Stimulated activated CD8-positive, alpha-beta memory T cell treated with anti-CD3 and anti-CD28 coated beads, Interleukin-2, amount 100 ng/mL, for 1 hour (primary cell): ENCODE results near the gene ST3GAL6.

Source experiments
- DNase-seq, 2 donors: peaks; one replicate each; pipeline ENCODE4 v3.0.0-alpha.2; 2020; ENCODE audit warnings: low read depth in 2 of 2

Gene ST3GAL6

DNA sequence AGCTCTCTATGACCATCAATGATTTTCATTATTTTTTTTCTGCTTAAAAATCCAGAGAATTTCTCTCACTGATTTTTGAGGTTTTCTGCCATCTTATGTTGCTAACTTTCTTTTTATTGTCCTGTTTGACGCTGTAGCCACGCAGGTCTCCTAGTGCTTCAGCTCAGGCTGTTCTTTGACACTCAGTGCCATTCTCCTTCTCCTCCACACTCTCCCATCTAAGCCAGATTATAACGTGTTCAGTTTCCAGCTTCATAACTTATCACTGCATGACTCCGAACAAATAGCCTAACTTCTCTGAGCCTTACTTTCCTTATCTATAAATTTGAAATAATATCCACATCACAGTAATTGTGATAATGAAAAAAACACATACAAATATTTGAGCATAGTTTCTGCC, 22.8 kb upstream of the ST3GAL6 start:
- no peak for DNase-seq

DNA sequence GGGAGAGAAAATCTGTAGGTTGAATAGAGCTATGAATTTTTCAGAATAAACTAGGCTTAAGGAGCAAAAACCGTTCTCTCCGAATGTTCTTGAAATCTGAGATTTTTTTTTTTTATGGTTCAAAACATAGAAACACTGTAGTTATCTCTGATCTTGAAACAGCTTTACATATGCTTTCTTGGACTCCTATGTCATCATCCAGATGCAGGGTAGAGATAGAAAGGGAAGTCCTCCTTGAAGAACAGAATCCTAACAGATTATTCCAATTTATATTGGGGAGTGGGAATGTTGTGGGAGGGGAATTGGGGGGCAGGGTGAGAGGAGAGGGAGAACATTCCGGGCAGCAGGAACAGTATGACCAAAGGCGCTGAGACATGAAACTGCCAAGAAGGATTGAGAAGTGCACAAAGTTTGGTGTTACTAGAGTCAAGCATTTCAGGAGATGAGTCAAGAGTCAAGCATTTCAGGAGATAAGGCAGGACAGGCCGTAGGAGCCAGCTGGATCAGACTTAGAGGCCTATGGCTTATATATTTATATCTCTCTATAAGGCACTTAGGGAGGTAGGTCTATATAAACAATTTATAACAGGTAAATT, 21.9 kb upstream of the ST3GAL6 start:
- DNase-seq, result no peak

- DNase-seq, result no peak
Measured at GRCh38 chr3:98743071-98743470, 20.1 kb upstream of the ST3GAL6 start.

GRCh38 chr3:98744283-98744682, 18.9 kb upstream of the ST3GAL6 start:
- DNase-seq, result no peak

DNA sequence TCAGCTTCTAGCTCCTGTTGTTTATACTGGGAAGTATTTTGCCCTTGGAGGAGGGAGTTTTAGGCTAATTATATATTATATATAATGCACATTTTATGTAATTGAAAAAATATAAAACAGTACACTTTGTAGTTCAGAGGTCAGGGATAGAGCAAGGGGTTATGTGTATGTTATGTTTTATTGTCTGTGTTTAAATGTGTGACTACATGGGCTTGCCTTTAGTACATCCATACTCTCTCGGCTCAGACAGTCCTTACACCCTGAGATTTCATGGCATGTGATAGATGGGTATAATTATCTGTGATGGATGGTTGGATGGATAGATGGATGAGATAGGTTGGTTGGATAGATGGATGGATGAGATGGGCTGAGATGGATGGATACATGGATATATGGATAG, 17.4 kb upstream of the ST3GAL6 start:
- no peak for DNase-seq

- DNase-seq, result no peak
Measured at GRCh38 chr3:98746122-98746521, 17.0 kb upstream of the ST3GAL6 start.

GRCh38 chr3:98746882-98747281, 16.3 kb upstream of the ST3GAL6 start:
- no peak for DNase-seq

GRCh38 chr3:98750276-98750919, 12.7 kb upstream of the ST3GAL6 start:
- no peak for DNase-seq

- no peak for DNase-seq
Measured at GRCh38 chr3:98754483-98754882, 8.7 kb upstream of the ST3GAL6 start.

GRCh38 chr3:98755601-98756000, 7.5 kb upstream of the ST3GAL6 start:
- DNase-seq, result no peak

GRCh38 chr3:98759629-98760028, 3.5 kb upstream of the ST3GAL6 start:
- no peak for DNase-seq

DNA sequence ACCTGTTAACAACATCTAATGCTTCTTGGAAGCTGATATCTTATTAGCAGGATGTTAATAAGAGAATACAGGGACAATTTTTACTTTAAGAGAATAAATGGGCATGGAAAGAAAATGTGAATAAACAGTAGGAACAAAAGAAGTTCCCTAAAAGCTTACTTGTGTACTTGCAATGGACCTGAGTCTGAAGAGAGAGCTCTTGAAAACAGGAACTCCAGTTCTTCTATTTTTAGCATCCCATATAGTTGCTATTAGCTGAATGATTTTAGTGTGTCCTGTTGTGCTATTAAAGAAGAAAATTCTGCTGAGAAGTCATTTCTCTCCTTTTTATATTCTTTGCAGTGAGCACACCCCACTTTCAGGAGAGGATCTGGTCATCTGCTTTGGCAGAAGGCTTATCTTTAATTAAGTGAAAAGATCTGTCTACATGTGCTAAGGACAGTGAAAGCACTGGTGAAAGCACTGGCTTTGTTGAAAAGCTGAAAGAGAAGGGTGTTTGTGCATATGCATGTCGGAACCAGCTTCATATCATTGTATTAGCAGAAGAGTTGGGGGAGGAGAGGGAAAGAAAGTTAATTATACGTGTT, 1.4 kb upstream of the ST3GAL6 start:
- no peak for DNase-seq

- no peak for DNase-seq
Measured at GRCh38 chr3:98763819-98764418, 779 bp downstream of the ST3GAL6 start.

DNA sequence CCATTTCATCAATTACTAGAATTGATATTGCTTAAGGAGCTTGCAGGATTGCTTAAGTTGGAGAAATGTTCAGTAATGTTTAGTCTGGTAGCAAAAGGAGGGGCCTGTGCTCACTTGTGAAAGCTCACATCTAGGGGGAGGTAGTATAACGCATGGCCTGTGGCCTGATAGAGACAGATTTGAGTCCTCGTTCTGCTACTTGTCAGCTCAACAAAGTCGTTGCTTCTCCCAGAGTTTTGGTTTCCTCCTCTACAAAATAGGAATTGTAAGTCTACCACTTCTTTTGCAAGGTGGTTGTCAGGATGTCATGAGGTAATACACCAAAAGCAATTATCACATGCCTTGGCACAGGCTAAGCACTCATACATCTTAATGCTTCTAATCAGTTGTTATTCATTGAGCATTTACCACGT, 1.3 kb downstream of the ST3GAL6 start:
- DNase-seq, result no peak

- no peak for DNase-seq
Measured at GRCh38 chr3:98765721-98766120, 2.6 kb downstream of the ST3GAL6 start.

DNA sequence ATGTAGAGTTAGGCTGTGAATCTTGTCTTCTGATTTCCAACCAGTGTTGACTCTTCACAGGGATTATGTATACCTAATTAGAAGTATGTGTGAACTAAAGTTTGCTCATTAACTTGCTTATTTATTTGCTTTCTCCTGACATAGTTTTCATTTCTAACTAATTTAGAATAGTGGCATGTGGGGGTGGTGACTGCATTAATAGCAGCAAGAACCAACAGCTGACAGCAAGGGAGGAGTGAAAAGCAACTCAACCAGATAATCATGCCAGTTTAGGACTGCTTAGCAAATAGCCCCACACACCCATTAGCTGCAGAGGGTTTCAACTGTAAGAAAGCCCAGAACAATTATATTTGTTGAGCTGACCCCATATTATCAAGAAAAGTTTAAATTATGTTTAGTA, 3.8 kb downstream of the ST3GAL6 start:
- no peak for DNase-seq

DNA sequence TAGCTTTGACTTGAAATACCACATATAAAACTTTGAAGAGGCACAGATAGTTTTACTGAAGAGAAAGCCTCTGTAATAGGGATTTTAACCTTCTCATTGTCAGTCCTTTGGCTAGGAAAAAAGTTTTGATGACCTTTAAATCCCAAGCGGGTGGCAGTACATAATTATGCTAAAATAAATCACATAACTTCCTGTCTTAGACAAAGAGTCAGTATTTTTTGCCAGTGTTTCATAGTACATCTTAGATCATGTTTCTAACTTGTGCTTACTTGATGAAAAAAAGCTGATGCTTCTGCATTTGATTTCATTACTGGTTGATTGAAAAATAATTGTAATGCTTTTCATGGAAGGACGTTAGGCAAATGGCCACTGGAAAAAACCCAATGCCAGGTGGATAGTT, 5.8 kb downstream of the ST3GAL6 start:
- no peak for DNase-seq

DNA sequence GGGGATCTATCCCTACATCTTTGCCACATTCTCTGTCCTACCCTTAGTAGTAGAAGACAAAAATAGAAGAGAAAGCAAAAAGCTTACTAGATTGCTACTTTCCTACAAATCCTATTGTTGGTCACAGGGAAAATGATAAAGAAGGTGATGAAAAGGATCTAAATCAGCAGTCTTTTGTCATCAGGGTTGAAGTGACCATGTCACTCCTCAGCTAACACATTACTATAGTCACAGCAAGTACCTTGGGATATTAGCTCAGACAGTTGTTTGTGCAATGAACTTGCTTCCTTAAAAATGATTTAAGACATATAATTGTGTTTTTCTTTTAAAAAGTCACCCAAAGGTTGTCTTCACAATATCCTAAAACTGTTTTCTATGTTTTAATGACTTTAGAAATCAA, 6.3 kb downstream of the ST3GAL6 start:
- no peak for DNase-seq

DNA sequence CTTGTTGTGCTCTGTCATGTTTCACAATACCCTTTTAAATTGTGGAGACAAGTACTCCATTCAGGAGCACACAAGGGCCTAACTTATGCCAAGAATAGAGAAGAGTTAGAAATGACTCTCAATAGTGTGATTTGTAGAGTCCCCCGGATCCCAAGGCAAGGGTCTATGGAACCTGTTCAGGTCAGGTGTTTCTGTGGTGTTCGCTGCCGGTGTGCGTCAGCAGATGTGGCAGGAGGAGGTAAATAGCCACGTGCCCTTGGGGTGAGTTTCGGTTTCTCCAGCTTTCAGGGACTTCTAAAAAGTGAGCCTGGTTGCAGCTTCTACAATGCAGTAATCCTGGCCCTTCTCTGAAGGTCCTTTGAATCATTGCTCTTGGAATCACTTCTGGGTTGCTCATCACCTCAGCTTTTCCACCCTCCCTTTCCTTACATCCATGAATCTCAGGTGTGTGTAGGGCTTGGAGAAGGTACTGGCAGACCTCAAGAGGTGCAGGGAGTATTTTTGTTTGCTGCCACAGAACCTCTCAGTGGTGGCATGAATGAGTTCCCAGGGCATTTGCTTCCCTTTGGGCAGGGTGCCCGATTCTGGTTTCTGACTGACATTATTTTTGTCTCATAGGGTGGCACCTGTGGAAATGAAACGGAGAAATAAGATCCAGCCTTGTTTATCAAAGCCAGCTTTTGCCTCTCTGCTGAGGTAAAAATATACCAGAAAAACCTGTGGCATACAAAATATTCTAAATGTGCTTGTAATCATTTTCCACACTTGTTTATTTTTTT, 7.3 kb downstream of the ST3GAL6 start:
- DNase-seq, result no peak

GRCh38 chr3:98772022-98772421, 8.9 kb downstream of the ST3GAL6 start:
- DNase-seq, result no peak

DNA sequence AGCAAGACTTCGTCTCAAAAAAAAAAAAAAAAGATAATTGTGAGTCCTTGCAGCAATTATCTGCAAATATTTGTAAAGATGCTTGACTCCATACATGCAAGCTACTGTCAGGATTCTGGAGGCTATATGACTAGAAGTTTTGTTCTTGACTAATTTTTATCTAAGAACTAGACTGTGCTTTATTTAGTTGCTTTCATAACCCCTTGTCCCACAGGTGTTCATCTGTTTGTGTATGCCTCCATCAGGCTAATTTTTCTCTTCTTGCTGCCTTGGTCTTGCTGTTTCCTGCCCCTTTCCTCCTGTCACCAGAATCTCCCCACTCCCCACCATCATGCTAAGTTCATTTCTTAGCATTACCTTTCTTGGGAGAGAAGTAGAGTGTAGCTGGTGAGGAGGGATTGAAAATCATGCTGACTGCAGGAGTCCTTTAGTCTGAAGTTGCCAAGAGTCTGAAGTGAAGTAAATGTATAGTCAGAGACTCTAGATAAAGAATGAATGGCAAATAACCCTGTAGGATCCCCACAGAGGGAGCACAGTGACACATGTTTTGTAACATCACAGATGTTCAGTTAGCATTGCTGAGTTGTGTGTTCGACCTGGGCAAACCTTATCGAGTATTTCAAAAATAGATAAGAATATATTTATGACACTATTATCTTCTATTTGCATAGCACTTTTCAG, 12.5 kb downstream of the ST3GAL6 start:
- no peak for DNase-seq

GRCh38 chr3:98776140-98776493, 13.0 kb downstream of the ST3GAL6 start:
- no peak for DNase-seq
